BLaER1 (cell line): ENCODE measurements around the gene IFT43.

Source experiments
- H3K27ac ChIP-seq: shearing (Covaris generic); formaldehyde crosslinking; 2 replicates; pipeline ENCODE4 v1.8.1; 2022
- H3K27me3 ChIP-seq: shearing (Covaris generic); formaldehyde crosslinking; 2 replicates; pipeline ENCODE4 v1.8.1; 2022
- H3K36me3 ChIP-seq: shearing (Covaris generic); formaldehyde crosslinking; 2 replicates; pipeline ENCODE4 v1.8.1; 2022
- H3K4me1 ChIP-seq: shearing (Covaris generic); formaldehyde crosslinking; 2 replicates; pipeline ENCODE4 v1.8.1; 2022
- H3K4me2 ChIP-seq: shearing (Covaris generic); formaldehyde crosslinking; 2 replicates; pipeline ENCODE4 v1.8.1; 2022
- H3K4me3 ChIP-seq: shearing (Covaris generic); formaldehyde crosslinking; 2 replicates; pipeline ENCODE4 v1.8.1; 2022
- H3K9ac ChIP-seq: shearing (Covaris generic); formaldehyde crosslinking; 2 replicates; pipeline ENCODE4 v1.8.1; 2022
- H3K9me3 ChIP-seq: shearing (Covaris generic); formaldehyde crosslinking; 2 replicates; pipeline ENCODE4 v1.8.1; 2022
- H4K20me1 ChIP-seq: shearing (Covaris generic); formaldehyde crosslinking; 2 replicates; pipeline ENCODE4 v1.8.1; 2022
- Cebpa-rat ChIP-seq: shearing (Covaris generic); IDR thresholded peaks from 2 replicates; pipeline ENCODE4 v1.8.1; 2022

IFT43 gene

GRCh38 chr14:76115010-76115422, 129.5 kb downstream of the IFT43 start:
- H3K4me2 ChIP-seq, result no peak overlapping the region

GRCh38 chr14:76117789-76118484, 132.4 kb downstream of the IFT43 start:
- no peak overlapping the region for H3K4me3 ChIP-seq
- no peak overlapping the region for H3K4me2 ChIP-seq
- H4K20me1 ChIP-seq, result no peaks in the 10 kb centered on the region
- no peaks in the 10 kb centered on the region for H3K36me3 ChIP-seq
- H3K9me3 ChIP-seq, result no peaks in the 10 kb centered on the region
- TF ChIP-seq Cebpa-rat, result no peak
- H3K9ac ChIP-seq, result no peak overlapping the region
- no peak overlapping the region for H3K27ac ChIP-seq
- H3K27me3 ChIP-seq, result no peaks in the 10 kb centered on the region; the same call in 1 of the 2 replicates
- H3K4me1 ChIP-seq, result no peaks in the 10 kb centered on the region

More at GRCh38 chr14:76115010-76115422, 129.5 kb downstream of the IFT43 start:
- H3K4me1 ChIP-seq, result no peaks in the 10 kb centered on the region
- TF ChIP-seq Cebpa-rat, result no peak
- H3K27me3 ChIP-seq, result no peaks in the 10 kb centered on the region; the same call in 1 of the 2 replicates
- no peaks in the 10 kb centered on the region for H3K9me3 ChIP-seq
- H3K36me3 ChIP-seq, result no peaks in the 10 kb centered on the region
- H3K9ac ChIP-seq, result no peak overlapping the region
- no peaks in the 10 kb centered on the region for H4K20me1 ChIP-seq
- no peak overlapping the region for H3K4me3 ChIP-seq
- no peak overlapping the region for H3K27ac ChIP-seq

GRCh38 chr14:76118594-76118993, 133.0 kb downstream of the IFT43 start:
- H4K20me1 ChIP-seq, result no peaks in the 10 kb centered on the region
- no peak overlapping the region for H3K4me3 ChIP-seq
- no peaks in the 10 kb centered on the region; the same call in 1 of the 2 replicates for H3K27me3 ChIP-seq
- TF ChIP-seq Cebpa-rat, result no peak
- H3K4me1 ChIP-seq, result no peaks in the 10 kb centered on the region
- no peak overlapping the region for H3K27ac ChIP-seq
- no peaks in the 10 kb centered on the region for H3K36me3 ChIP-seq
- H3K4me2 ChIP-seq, result no peak overlapping the region
- H3K9me3 ChIP-seq, result no peaks in the 10 kb centered on the region
- H3K9ac ChIP-seq, result no peak overlapping the region

DNA sequence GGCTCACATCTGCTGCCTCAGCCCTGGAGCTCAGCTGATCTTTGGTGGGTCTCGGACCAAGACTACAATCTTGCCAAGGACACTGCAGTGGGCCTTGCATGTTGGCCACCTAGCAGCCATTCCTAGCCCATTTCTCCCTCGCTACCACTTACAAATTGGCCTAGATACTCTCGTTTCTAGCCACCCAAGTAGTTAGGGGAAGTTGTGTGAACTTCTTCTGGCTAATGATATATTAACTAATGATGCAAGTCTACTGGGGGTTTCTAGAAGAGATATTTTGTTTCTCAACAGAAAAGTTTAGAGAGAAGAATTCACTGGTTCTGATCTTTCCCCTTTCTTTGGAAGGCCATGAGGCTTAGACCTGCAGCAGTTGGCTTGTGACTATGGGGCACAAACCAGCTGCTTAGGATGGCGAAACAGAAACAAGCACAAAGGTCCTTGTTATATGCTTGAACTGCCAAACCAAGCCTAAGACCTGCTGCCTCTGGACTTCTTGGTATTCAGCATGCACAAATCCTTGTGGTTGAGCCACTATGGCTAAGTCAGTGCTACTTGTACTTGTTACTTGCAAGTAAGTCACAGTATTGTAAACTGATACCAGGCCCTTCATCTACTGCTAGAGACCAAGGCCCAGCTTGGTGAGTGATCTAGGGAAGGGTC, 135.7 kb downstream of the IFT43 start:
- no peak overlapping the region for H3K4me3 ChIP-seq
- H3K4me1 ChIP-seq, result no peaks in the 10 kb centered on the region
- H3K27ac ChIP-seq, result no peak overlapping the region
- H3K36me3 ChIP-seq, result no peaks in the 10 kb centered on the region
- H3K27me3 ChIP-seq, result no peaks in the 10 kb centered on the region
- no peak overlapping the region for H3K9ac ChIP-seq
- no peaks in the 10 kb centered on the region for H4K20me1 ChIP-seq
- no peak for TF ChIP-seq Cebpa-rat
- H3K9me3 ChIP-seq, result no peaks in the 10 kb centered on the region
- no peak overlapping the region for H3K4me2 ChIP-seq

GRCh38 chr14:76123426-76124225, 138.1 kb downstream of the IFT43 start:
- no peaks in the 10 kb centered on the region for H4K20me1 ChIP-seq
- no peak overlapping the region for H3K9ac ChIP-seq
- H3K27me3 ChIP-seq, result no peaks in the 10 kb centered on the region
- no peaks in the 10 kb centered on the region for H3K36me3 ChIP-seq
- H3K4me1 ChIP-seq, result no peaks in the 10 kb centered on the region
- H3K4me2 ChIP-seq, result no peak overlapping the region
- H3K27ac ChIP-seq, result no peak overlapping the region
- TF ChIP-seq Cebpa-rat, result no peak
- no peaks in the 10 kb centered on the region for H3K9me3 ChIP-seq
- H3K4me3 ChIP-seq, result no peak overlapping the region

GRCh38 chr14:76125511-76125910, 139.9 kb downstream of the IFT43 start:
- Histone ChIP-seq H3K4me2 (no peak overlapping the region), H3K36me3 (no peaks in the 10 kb centered on the region), H3K9ac (no peak overlapping the region), H3K27ac (no peak overlapping the region), H3K9me3 (no peaks in the 10 kb centered on the region), H4K20me1 (peaks cover 6% of the 10 kb centered on the region; the same call in 1 of the 2 replicates), H3K4me3 (no peak overlapping the region), H3K27me3 (no peaks in the 10 kb centered on the region), H3K4me1 (no peaks in the 10 kb centered on the region)
- TF ChIP-seq Cebpa-rat, result no peak

DNA sequence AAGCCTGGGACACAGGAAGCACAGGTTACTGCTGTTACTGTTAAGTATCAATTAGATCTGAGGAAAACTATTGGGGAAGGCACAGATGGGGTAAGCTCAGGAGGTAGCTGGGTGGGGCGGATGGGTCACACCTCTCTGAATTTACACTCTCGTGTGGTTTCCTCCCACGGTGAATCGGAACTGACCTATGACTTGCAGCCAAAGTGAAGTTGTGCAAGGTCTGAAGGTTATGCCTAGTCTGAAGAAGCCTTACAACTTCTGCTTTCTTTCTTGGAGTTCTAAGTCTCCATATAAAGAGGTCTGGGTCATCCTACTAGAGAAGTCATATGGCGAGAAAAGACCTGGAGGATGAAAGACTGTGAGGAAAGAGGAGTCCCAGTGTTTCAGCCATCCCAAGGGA, 140.5 kb downstream of the IFT43 start:
- H4K20me1 ChIP-seq, result peaks cover 6% of the 10 kb centered on the region; the same call in 1 of the 2 replicates
- H3K9me3 ChIP-seq, result no peaks in the 10 kb centered on the region
- no peak overlapping the region for H3K4me3 ChIP-seq
- H3K27me3 ChIP-seq, result no peaks in the 10 kb centered on the region
- no peak overlapping the region for H3K9ac ChIP-seq
- no peak overlapping the region for H3K4me2 ChIP-seq
- H3K36me3 ChIP-seq, result no peaks in the 10 kb centered on the region
- H3K4me1 ChIP-seq, result no peaks in the 10 kb centered on the region
- no peak for TF ChIP-seq Cebpa-rat
- no peak overlapping the region for H3K27ac ChIP-seq

DNA sequence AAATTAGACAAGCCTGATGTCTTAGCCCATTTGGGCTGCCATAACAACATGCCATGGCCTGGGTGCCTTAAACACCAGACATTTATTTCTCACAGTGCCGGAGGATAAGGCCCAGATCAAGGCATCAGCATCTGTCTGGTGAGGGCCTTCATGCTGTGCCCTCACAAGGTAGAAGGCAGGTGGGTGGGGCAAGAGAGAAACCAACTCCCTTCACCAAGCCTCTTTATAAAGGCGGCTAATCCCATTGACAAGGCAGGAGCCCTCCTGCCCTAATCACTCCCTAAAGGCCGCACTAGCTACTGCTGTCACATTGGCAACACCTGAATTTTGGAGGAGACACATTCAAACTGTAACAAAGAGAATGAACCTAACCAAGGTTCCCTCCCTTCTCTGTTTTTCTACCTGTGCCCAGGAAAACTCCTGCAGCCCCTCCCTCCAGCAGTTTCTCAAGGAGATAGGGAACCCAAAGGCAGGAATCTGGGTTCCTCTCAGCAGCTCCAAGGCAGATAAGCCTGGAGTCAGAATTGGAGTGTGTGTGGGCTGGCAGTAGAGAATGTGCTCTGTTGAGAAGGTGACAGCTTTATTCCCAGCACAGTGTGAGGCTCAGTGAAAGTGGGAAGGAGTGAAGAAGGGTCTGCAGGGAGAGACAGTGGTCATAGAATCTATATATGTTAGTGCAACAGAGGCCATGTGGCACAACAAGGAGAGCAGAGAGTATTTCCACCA, 144.5 kb downstream of the IFT43 start:
- Histone ChIP-seq H3K4me1 (no peaks in the 10 kb centered on the region), H3K4me3 (no peak overlapping the region), H4K20me1 (peaks cover 18% of the 10 kb centered on the region; the same call in 1 of the 2 replicates), H3K9me3 (no peaks in the 10 kb centered on the region), H3K27me3 (no peaks in the 10 kb centered on the region), H3K4me2 (no peak overlapping the region), H3K9ac (no peak overlapping the region), H3K36me3 (no peaks in the 10 kb centered on the region), H3K27ac (no peak overlapping the region)
- TF ChIP-seq Cebpa-rat, result no peak
